SK-N-SH (cell line): ENCODE results near the gene FGFBP1. TPM values are rescaled to one million over a fixed set of nuclear protein-coding genes. Genes with fewer than 3 reads are reported as not detected.

Source experiments
- CTCF ChIA-PET: fragments of 300-600, 350-600 bp; formaldehyde crosslinking; extraction: SDS; loops from one replicate; lab custom pipeline; 2021; lab: Yijun Ruan, JAX
- POLR2A ChIA-PET: fragments of 350-600 bp; sonication (Branson Sonifier 250); formaldehyde crosslinking; extraction: SDS; loops from one replicate; lab custom pipeline; 2020; ENCODE audit warnings: antibody characterized with exemption, inconsistent platforms; lab: Yijun Ruan, JAX
- DNase-seq: peaks from one replicate; pipeline ENCODE4 v3.0.0; 2012
- H2AFZ ChIP-seq: fragments of 200-600 bp; sonication (generic); 2 replicates; pipeline ENCODE4 v1.8.1; 2016; ENCODE audit warnings: antibody characterized with exemption, mild to moderate bottlenecking, low read depth
- H3F3A ChIP-seq: fragments of 200-600 bp; sonication (generic); replicated peaks from 2 replicates; pipeline ENCODE3; 2016; ENCODE audit warnings: antibody characterized with exemption, mild to moderate bottlenecking; ENCODE audit not compliant: insufficient read depth
- H3K27ac ChIP-seq, 2 experiments: fragments of 200-500 bp in 1 of 2; fragments of 200-600 bp in 1 of 2; sonication (Bioruptor generic) in 1 of 2; sonication (generic), shearing (Covaris generic) in 1 of 2; 2 replicates each; pipeline versions ENCODE4 v1.5.1 to v1.6.1; 2014 to 2016; ENCODE audit warnings: low read depth in 2 of 2, inconsistent platforms in 1 of 2, low read length in 1 of 2, mild to moderate bottlenecking in 1 of 2, mixed read lengths in 1 of 2
- H3K27me3 ChIP-seq: fragments of 200-600 bp; sonication (generic), shearing (Covaris generic); 2 replicates; pipeline ENCODE4 v1.6.1; 2016; ENCODE audit warnings: mixed run types; ENCODE audit not compliant: insufficient read depth
- H3K36me3 ChIP-seq, 2 experiments: fragments of 200-500 bp in 1 of 2; fragments of 200-600 bp in 1 of 2; sonication (Bioruptor generic) in 1 of 2; sonication (generic) in 1 of 2; replicated peaks in 1 of 2; 2 replicates each; pipeline versions ENCODE3 to v1.5.1; 2014 to 2016; ENCODE audit warnings: low read length in 1 of 2, mild to moderate bottlenecking in 1 of 2; ENCODE audit not compliant: insufficient read depth in 2 of 2, control insufficient read depth in 1 of 2
- H3K4me1 ChIP-seq, 2 experiments: fragments of 200-500 bp in 1 of 2; fragments of 200-600 bp in 1 of 2; sonication (Bioruptor generic) in 1 of 2; sonication (generic), shearing (Covaris generic) in 1 of 2; 2 replicates each; pipeline versions ENCODE4 v1.5.1 to v1.6.1; 2014 to 2016; ENCODE audit warnings: low read depth in 1 of 2, low read length in 1 of 2, mixed run types in 1 of 2; ENCODE audit not compliant: insufficient read depth in 2 of 2, control insufficient read depth in 1 of 2
- H3K4me2 ChIP-seq: fragments of 200-600 bp; sonication (generic), shearing (Covaris generic); 2 replicates; pipeline ENCODE4 v1.6.1; 2017; ENCODE audit warnings: mixed run types
- H3K4me3 ChIP-seq, 2 experiments: fragments of 200-500 bp in 1 of 2; fragments of 200-600 bp in 1 of 2; sonication (Bioruptor generic) in 1 of 2; sonication (generic), shearing (Covaris generic) in 1 of 2; 2 replicates each; pipeline versions ENCODE4 v1.5.1 to v1.8.1; 2014 to 2016; ENCODE audit warnings: low read depth in 2 of 2, inconsistent platforms in 1 of 2, low read length in 1 of 2, mild to moderate bottlenecking in 1 of 2, mixed read lengths in 1 of 2, moderate library complexity in 1 of 2
- H3K79me2 ChIP-seq: fragments of 200-600 bp; sonication (generic); 2 replicates; pipeline ENCODE4 v1.8.1; 2017; ENCODE audit warnings: mild to moderate bottlenecking; ENCODE audit not compliant: insufficient read depth
- H3K9ac ChIP-seq: fragments of 200-600 bp; sonication (generic); 2 replicates; pipeline ENCODE4 v1.6.1; 2017; ENCODE audit warnings: mixed run types
- H3K9me2 ChIP-seq: fragments of 200-600 bp; sonication (generic); 2 replicates; pipeline ENCODE4 v1.6.1; 2017; ENCODE audit warnings: mixed run types
- H3K9me3 ChIP-seq: fragments of 200-600 bp; sonication (generic); 2 replicates; pipeline ENCODE4 v1.6.1; 2017; ENCODE audit warnings: mixed run types, mild to moderate bottlenecking, moderate library complexity
- H4K20me1 ChIP-seq: fragments of 200-600 bp; sonication (generic); 2 replicates; pipeline ENCODE4 v1.6.1; 2017; ENCODE audit warnings: mild to moderate bottlenecking, mixed run types; ENCODE audit not compliant: insufficient read depth
- CTCF ChIP-seq: fragments of 200-600 bp; sonication (generic); IDR thresholded peaks from 2 replicates; pipeline ENCODE4 v1.6.1; 2017; ENCODE audit warnings: antibody characterized with exemption, mild to moderate bottlenecking, moderate library complexity
- EP300 ChIP-seq, 2 experiments: IDR thresholded peaks; 2 replicates each; pipeline versions ENCODE4 v1.4.0 to v1.6.1; 2012; ENCODE audit warnings: borderline replicate concordance in 1 of 2, low read depth in 1 of 2, low read length in 1 of 2
- EZH2phosphoT487 ChIP-seq: fragments of 200-600 bp; sonication (generic); IDR thresholded peaks from 2 replicates; pipeline ENCODE4 v1.6.1; 2017; ENCODE audit warnings: low read depth, mixed run types, mild to moderate bottlenecking, antibody characterized with exemption, moderate library complexity, borderline replicate concordance
- FOSL2 ChIP-seq: IDR thresholded peaks from 2 replicates; pipeline ENCODE4 v1.4.0; 2012; ENCODE audit warnings: low read depth, mild to moderate bottlenecking, moderate library complexity, borderline replicate concordance
- MAX ChIP-seq: IDR thresholded peaks from 2 replicates; pipeline ENCODE4 v1.4.0; 2012; ENCODE audit warnings: low read depth
- NFIC ChIP-seq: IDR thresholded peaks from 2 replicates; pipeline ENCODE4 v1.4.0; 2012; ENCODE audit warnings: borderline replicate concordance
- REST ChIP-seq: IDR thresholded peaks from 2 replicates; pipeline ENCODE4 v1.6.1; 2012; ENCODE audit warnings: mild to moderate bottlenecking, low read depth, low read length, moderate library complexity
- RFX5 ChIP-seq: IDR thresholded peaks from 2 replicates; pipeline ENCODE4 v1.6.1; 2012; ENCODE audit warnings: mild to moderate bottlenecking, improper control_type of control experiment, low read length
- SIN3A ChIP-seq: IDR thresholded peaks from 2 replicates; pipeline ENCODE4 v1.6.1; 2012; ENCODE audit warnings: low read depth, mild to moderate bottlenecking, low read length, moderate library complexity, borderline replicate concordance
- TAF1 ChIP-seq: IDR thresholded peaks from 2 replicates; pipeline ENCODE4 v1.6.1; 2012; ENCODE audit warnings: low read depth, mild to moderate bottlenecking, low read length, moderate library complexity, borderline replicate concordance
- USF1 ChIP-seq: IDR thresholded peaks from 2 replicates; pipeline ENCODE4 v1.4.0; 2012; ENCODE audit warnings: low read depth, borderline replicate concordance
- ZBTB33 ChIP-seq: IDR thresholded peaks from 2 replicates; pipeline ENCODE4 v1.4.0; 2012; ENCODE audit warnings: low read depth, borderline replicate concordance
- WGBS: methylation state at CpG from one replicate; pipeline ENCODE4 v1.1.6; 2017; ENCODE audit warnings: low lambda C conversion rate; 5-methylcytosine and 5-hydroxymethylcytosine counted together
- polyA plus RNA-seq, 3 experiments: library from polyadenylated mRNA; depleted of rRNA; stranded (reverse); fragments of >200 nt; gene quantifications; 2 replicates each; pipeline ENCODE4 v1.2.3, GENCODE V29; 2012

Gene FGFBP1
- polyA plus RNA-seq, 1 of the 3 experiments (the other 2 are of a cell fraction): 0.13 TPM

GRCh38 chr4:15891312-15891711 lies 47.2 kb downstream of the FGFBP1 start:
- H3K9me3 ChIP-seq: no peaks in the 10 kb centered on the region
- ChIA-PET POLR2A (no interaction called here), CTCF (interaction anchor here (1.1 kb wide), 1 partner anchor 9 kb away, joined by 9 read pairs; no protein-coding TSS in a partner anchor)
- H3F3A ChIP-seq: no peaks in the 10 kb centered on the region
- no peaks in the 10 kb centered on the region for H3K36me3 ChIP-seq
- no peaks in the 10 kb centered on the region for H3K9me2 ChIP-seq
- no peak overlapping the region for H3K9ac ChIP-seq
- H2AFZ ChIP-seq: no peak overlapping the region
- no peaks in the 10 kb centered on the region for H3K4me1 ChIP-seq
- WGBS: 83% methylated on average over 4 of the region's 4 CpGs
- no peak overlapping the region for H3K4me3 ChIP-seq
- no peak for DNase-seq
- TF ChIP-seq CTCF (no peak), ZBTB33 (no peak), EZH2phosphoT487 (no peak)
- no peaks in the 10 kb centered on the region for H3K79me2 ChIP-seq
- H3K27ac ChIP-seq: no peak overlapping the region
- no peaks in the 10 kb centered on the region for H3K27me3 ChIP-seq
- no peak overlapping the region for H3K4me2 ChIP-seq
- H4K20me1 ChIP-seq: no peaks in the 10 kb centered on the region

GRCh38 chr4:15890246-15890829 lies 48.2 kb downstream of the FGFBP1 start:
- H3K9me2 ChIP-seq: no peaks in the 10 kb centered on the region
- H3K9me3 ChIP-seq: no peaks in the 10 kb centered on the region
- H3K9ac ChIP-seq: no peak overlapping the region
- no peak for DNase-seq
- H3F3A ChIP-seq: no peaks in the 10 kb centered on the region
- H3K4me1 ChIP-seq: no peaks in the 10 kb centered on the region
- H3K4me2 ChIP-seq: no peak overlapping the region
- no peaks in the 10 kb centered on the region for H3K36me3 ChIP-seq
- no peak overlapping the region for H2AFZ ChIP-seq
- no peak overlapping the region for H3K27ac ChIP-seq
- H3K79me2 ChIP-seq: no peaks in the 10 kb centered on the region
- POLR2A ChIA-PET: no interaction called here
- 88% methylated on average over 4 of the region's 4 CpGs for WGBS
- no peaks in the 10 kb centered on the region for H3K27me3 ChIP-seq
- H3K4me3 ChIP-seq: no peak overlapping the region
- TF ChIP-seq RFX5: no peak
- no peak for TF ChIP-seq EZH2phosphoT487
- no peak for TF ChIP-seq MAX
- TF ChIP-seq TAF1: no peak
- no peak for TF ChIP-seq SIN3A
- TF ChIP-seq FOSL2: no peak
- no peak for TF ChIP-seq EP300 (IDR thresholded peaks at IDR 0.05; ENCODE audit: borderline replicate concordance in 1 of 2, low read depth in 1 of 2, low read length in 1 of 2)
- TF ChIP-seq USF1: no peak
- no peak for TF ChIP-seq REST
- no peak for TF ChIP-seq NFIC
- H4K20me1 ChIP-seq: no peaks in the 10 kb centered on the region
- CTCF ChIA-PET: interaction anchor here (1.1 to 5.2 kb wide), 4 partner anchors 8 to 85 kb away, joined by 3 to 33 read pairs (median 10); partner anchors contain the start of gene FGFBP2
